PC-9 (cell line): ENCODE data around the gene NGDN. TPM values are rescaled to one million over a fixed set of nuclear protein-coding genes. Genes with fewer than 3 reads are reported as not detected.

ENCODE experiments used
- BruUV-seq: library from RNA; stranded (reverse); fragments of 400-500 nt; replicated peaks from 2 replicates; lab custom pipeline; 2021; lab: Mats Ljungman, UMichigan
- CTCF ChIA-PET: fragments of 300-600 bp; sonication (Branson Sonifier 250); formaldehyde crosslinking; loops from one replicate; lab custom pipeline; 2022; ENCODE audit warnings: antibody characterized with exemption; lab: Charles Lee
- POLR2A ChIA-PET: fragments of 300-600 bp; sonication (Branson Sonifier 250); formaldehyde crosslinking; loops from one replicate; lab custom pipeline; 2022; ENCODE audit warnings: antibody characterized with exemption; ENCODE audit not compliant: unreplicated experiment; lab: Charles Lee
- DNase-seq, 2 experiments: peaks; one replicate each; pipeline versions ENCODE4 v3.0.0 to v3.0.0-alpha.2; 2015 to 2022; ENCODE audit warnings: mixed read lengths in 1 of 2
- H2AFZ ChIP-seq: fragments of 200-600 bp; sonication (generic); 2 replicates; pipeline ENCODE4 v1.8.1; 2017; ENCODE audit warnings: antibody characterized with exemption
- H3F3A ChIP-seq: fragments of 200-600 bp; sonication (generic); 2 replicates; pipeline ENCODE4 v1.8.1; 2017; ENCODE audit warnings: antibody characterized with exemption, mild to moderate bottlenecking, low read depth; ENCODE audit not compliant: insufficient read depth
- H3K27ac ChIP-seq: fragments of 200-600 bp; sonication (generic); 2 replicates; pipeline ENCODE4 v1.6.1; 2016; ENCODE audit warnings: mixed run types
- H3K27me3 ChIP-seq: fragments of 200-600 bp; sonication (generic); 2 replicates; pipeline ENCODE4 v1.6.1; 2016; ENCODE audit warnings: low read depth, mixed run types; ENCODE audit not compliant: insufficient read depth
- H3K36me3 ChIP-seq: fragments of 200-600 bp; sonication (generic); 2 replicates; pipeline ENCODE4 v1.6.1; 2016; ENCODE audit warnings: low read depth, mixed run types
- H3K4me1 ChIP-seq: fragments of 200-600 bp; sonication (generic); replicated peaks from 2 replicates; pipeline ENCODE4 v1.6.1; 2016; ENCODE audit warnings: mixed run types; ENCODE audit not compliant: insufficient read depth
- H3K4me2 ChIP-seq: fragments of 200-600 bp; sonication (generic); 2 replicates; pipeline ENCODE4 v1.6.1; 2017; ENCODE audit warnings: mixed run types
- H3K4me3 ChIP-seq: fragments of 200-600 bp; sonication (generic); 2 replicates; pipeline ENCODE4 v1.6.1; 2016; ENCODE audit warnings: mixed run types
- H3K79me2 ChIP-seq: fragments of 200-600 bp; sonication (generic); 2 replicates; pipeline ENCODE4 v1.6.1; 2017; ENCODE audit warnings: low read depth, mixed run types
- H3K9me2 ChIP-seq: fragments of 200-600 bp; sonication (generic); 2 replicates; pipeline ENCODE4 v1.8.1; 2017; ENCODE audit warnings: mild to moderate bottlenecking; ENCODE audit not compliant: insufficient read depth
- H3K9me3 ChIP-seq: fragments of 200-600 bp; sonication (generic); 2 replicates; pipeline ENCODE4 v1.8.1; 2016; ENCODE audit warnings: low read depth; ENCODE audit not compliant: insufficient read depth
- H4K20me1 ChIP-seq: fragments of 200-600 bp; sonication (generic); 2 replicates; pipeline ENCODE4 v1.8.1; 2017; ENCODE audit not compliant: insufficient read depth
- EZH2 ChIP-seq: fragments of 200-600 bp; sonication (generic); IDR thresholded peaks from 2 replicates; pipeline ENCODE4 v1.8.0; 2017; ENCODE audit warnings: antibody characterized with exemption, low read depth
- intact Hi-C: fragments of 100-400 bp; cut with micrococcal nuclease; formaldehyde crosslinking; loops from one replicate; pipeline ENCODE4 v1.10.0; 2022; ENCODE audit not compliant: unreplicated experiment
- total RNA-seq: library from RNA; stranded (reverse); gene quantifications from 2 replicates; pipeline ENCODE4 v1.2.3, GENCODE V29; 2021
- TF ChIP-seq, protein P1 (sequence below): fragments of 200-600 bp; sonication (generic); conservative IDR thresholded peaks from 2 replicates; pipeline ENCODE4 v1.6.1; 2017; ENCODE audit warnings: mixed run types, antibody characterized with exemption, mild to moderate bottlenecking, moderate library complexity

The NGDN gene
- total RNA-seq, 1 experiment from 2014 or later = 23.1 TPM

GRCh38 chr14:23494223-23494622, 24.7 kb downstream of the NGDN start:
- Histone ChIP-seq H3K27me3 (no peaks in the 10 kb centered on the region), H3K36me3 (no peaks in the 10 kb centered on the region), H3K27ac (no peak overlapping the region), H3K4me1 (no peaks in the 10 kb centered on the region), H3K9me3 (no peaks in the 10 kb centered on the region), H3K4me2 (no peak overlapping the region), H3F3A (no peaks in the 10 kb centered on the region), H3K4me3 (no peak overlapping the region), H4K20me1 (no peaks in the 10 kb centered on the region), H2AFZ (no peak overlapping the region), H3K79me2 (no peaks in the 10 kb centered on the region), H3K9me2 (no peaks in the 10 kb centered on the region)
- no TSS peak for BruUV-seq
- DNase-seq = no peak
- ChIA-PET POLR2A (interaction anchor here (0.6 kb wide), 1 partner anchor 19 kb away, joined by 4 read pairs; no protein-coding TSS in a partner anchor), CTCF (no interaction called here)
- TF ChIP-seq, protein P1, sequence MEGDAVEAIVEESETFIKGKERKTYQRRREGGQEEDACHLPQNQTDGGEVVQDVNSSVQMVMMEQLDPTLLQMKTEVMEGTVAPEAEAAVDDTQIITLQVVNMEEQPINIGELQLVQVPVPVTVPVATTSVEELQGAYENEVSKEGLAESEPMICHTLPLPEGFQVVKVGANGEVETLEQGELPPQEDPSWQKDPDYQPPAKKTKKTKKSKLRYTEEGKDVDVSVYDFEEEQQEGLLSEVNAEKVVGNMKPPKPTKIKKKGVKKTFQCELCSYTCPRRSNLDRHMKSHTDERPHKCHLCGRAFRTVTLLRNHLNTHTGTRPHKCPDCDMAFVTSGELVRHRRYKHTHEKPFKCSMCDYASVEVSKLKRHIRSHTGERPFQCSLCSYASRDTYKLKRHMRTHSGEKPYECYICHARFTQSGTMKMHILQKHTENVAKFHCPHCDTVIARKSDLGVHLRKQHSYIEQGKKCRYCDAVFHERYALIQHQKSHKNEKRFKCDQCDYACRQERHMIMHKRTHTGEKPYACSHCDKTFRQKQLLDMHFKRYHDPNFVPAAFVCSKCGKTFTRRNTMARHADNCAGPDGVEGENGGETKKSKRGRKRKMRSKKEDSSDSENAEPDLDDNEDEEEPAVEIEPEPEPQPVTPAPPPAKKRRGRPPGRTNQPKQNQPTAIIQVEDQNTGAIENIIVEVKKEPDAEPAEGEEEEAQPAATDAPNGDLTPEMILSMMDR = no peak
- TF ChIP-seq EZH2 = no peak
- intact Hi-C loops = no loop called here

DNA sequence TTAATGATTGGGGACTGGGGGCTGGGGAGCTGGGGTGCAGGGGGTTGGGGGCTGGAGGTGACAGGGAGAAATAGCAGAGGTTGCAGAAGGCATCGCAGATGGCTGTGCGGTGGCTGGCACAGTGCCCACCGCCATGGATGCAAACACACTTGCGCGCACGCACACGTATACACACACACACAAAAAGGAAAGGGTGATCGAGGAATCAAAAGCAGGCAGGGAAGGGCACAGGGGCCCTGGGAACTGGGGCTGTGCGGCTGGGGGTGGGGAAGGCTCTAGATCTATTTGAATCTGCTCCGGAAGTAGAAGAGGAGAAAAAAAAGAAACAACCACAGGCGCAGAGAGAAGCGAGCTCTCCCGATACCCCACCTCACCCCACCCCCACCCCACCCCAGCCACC, 42.7 kb downstream of the NGDN start:
- intact Hi-C loops = no loop called here
- H3K27ac ChIP-seq = no peak overlapping the region
- no peaks in the 10 kb centered on the region for H3K36me3 ChIP-seq
- H3F3A ChIP-seq = no peaks in the 10 kb centered on the region
- H3K4me2 ChIP-seq = no peak overlapping the region
- ChIA-PET POLR2A (no interaction called here), CTCF (no interaction called here)
- no peaks in the 10 kb centered on the region for H3K9me2 ChIP-seq
- no peak overlapping the region for H3K4me3 ChIP-seq
- H2AFZ ChIP-seq = no peak overlapping the region
- H3K79me2 ChIP-seq = no peaks in the 10 kb centered on the region
- no peaks in the 10 kb centered on the region for H3K4me1 ChIP-seq
- BruUV-seq = no TSS peak
- no peak for TF ChIP-seq EZH2
- TF ChIP-seq, protein P1 = no peak
- no peaks in the 10 kb centered on the region for H3K9me3 ChIP-seq
- no peak for DNase-seq
- H3K27me3 ChIP-seq = no peaks in the 10 kb centered on the region
- H4K20me1 ChIP-seq = no peaks in the 10 kb centered on the region

- H3K4me3 ChIP-seq = no peak overlapping the region
- DNase-seq = no peak
- H3K27me3 ChIP-seq = no peaks in the 10 kb centered on the region
- no peaks in the 10 kb centered on the region for H3K4me1 ChIP-seq
- no peaks in the 10 kb centered on the region for H4K20me1 ChIP-seq
- TF ChIP-seq EZH2 = no peak
- TF ChIP-seq, protein P1 = no peak
- BruUV-seq = no TSS peak
- ChIA-PET POLR2A (no interaction called here), CTCF (no interaction called here)
- no peak overlapping the region for H2AFZ ChIP-seq
- no peaks in the 10 kb centered on the region for H3K79me2 ChIP-seq
- H3K4me2 ChIP-seq = no peak overlapping the region
- no peak overlapping the region for H3K27ac ChIP-seq
- no peaks in the 10 kb centered on the region for H3K9me2 ChIP-seq
- intact Hi-C loops = no loop called here
- H3K36me3 ChIP-seq = no peaks in the 10 kb centered on the region
- no peaks in the 10 kb centered on the region for H3K9me3 ChIP-seq
- no peaks in the 10 kb centered on the region for H3F3A ChIP-seq
Measured at GRCh38 chr14:23513005-23513817, 43.7 kb downstream of the NGDN start.
